NCI-H2196 treated with DMSO at 0.1 percent for 48 hours (cell line): ENCODE results near the gene COL23A1.

Experiments
- DNase-seq: peaks from one replicate; lab custom pipeline; 2025; ENCODE audit not compliant: unreplicated experiment; lab: John Stamatoyannopoulos, UW

The COL23A1 gene

GRCh38 chr5:178463321-178464155 lies 126.7 kb downstream of the COL23A1 start:
- DNase-seq = no peak

- no peak for DNase-seq
Measured at GRCh38 chr5:178462816-178463215, 127.4 kb downstream of the COL23A1 start.

- no peak for DNase-seq
Measured at GRCh38 chr5:178462076-178462475, 128.1 kb downstream of the COL23A1 start.

- DNase-seq = no peak
Measured at GRCh38 chr5:178461004-178461730, 129.0 kb downstream of the COL23A1 start.

- DNase-seq = no peak
Measured at GRCh38 chr5:178460598-178460997, 129.6 kb downstream of the COL23A1 start.

GRCh38 chr5:178460174-178460573 lies 130.0 kb downstream of the COL23A1 start:
- no peak for DNase-seq

GRCh38 chr5:178458140-178458539 lies 132.1 kb downstream of the COL23A1 start:
- DNase-seq = no peak

- no peak for DNase-seq
Measured at GRCh38 chr5:178457471-178457870, 132.7 kb downstream of the COL23A1 start.

GRCh38 chr5:178455480-178455835 lies 134.7 kb downstream of the COL23A1 start:
- DNase-seq = no peak

- no peak for DNase-seq
Measured at GRCh38 chr5:178454821-178455479, 135.2 kb downstream of the COL23A1 start.

GRCh38 chr5:178454303-178454702 lies 135.9 kb downstream of the COL23A1 start:
- no peak for DNase-seq

- no peak for DNase-seq
Measured at GRCh38 chr5:178453224-178453623, 137.0 kb downstream of the COL23A1 start.

GRCh38 chr5:178450121-178451028 lies 139.8 kb downstream of the COL23A1 start:
- DNase-seq = no peak

- no peak for DNase-seq
Measured at GRCh38 chr5:178449163-178450070, 140.8 kb downstream of the COL23A1 start.

GRCh38 chr5:178445534-178445933 lies 144.7 kb downstream of the COL23A1 start:
- no peak for DNase-seq

- DNase-seq = no peak
Measured at GRCh38 chr5:178442405-178443257, 147.6 kb downstream of the COL23A1 start.

- DNase-seq = no peak
Measured at GRCh38 chr5:178441486-178442270, 148.5 kb downstream of the COL23A1 start.

- no peak for DNase-seq
Measured at GRCh38 chr5:178440181-178440580, 150.0 kb downstream of the COL23A1 start.
